Thyroid gland (tissue), 4 donors: ENCODE measurements around the gene ACVR1.

ENCODE experiments used
- POLR2A ChIP-seq, 2 donors: fragments of 450-650 bp; IDR thresholded peaks; one replicate each; pipeline ENCODE4 v1.6.1; 2017; ENCODE audit warnings: antibody characterized with exemption in 2 of 2, mild to moderate bottlenecking in 2 of 2, moderate library complexity in 1 of 2
- TF ChIP-seq, protein P1 (sequence below), 6 experiments: fragments of 200-600 bp in 3 of 6; fragments of 450-650 bp in 3 of 6; sonication (generic) in 3 of 6; IDR thresholded peaks; one replicate each; pipeline ENCODE4 v1.5.1; 2016 to 2019; ENCODE audit warnings: antibody characterized with exemption in 6 of 6, mild to moderate bottlenecking in 2 of 6, inconsistent platforms in 1 of 6, moderate library complexity in 1 of 6

DNA sequence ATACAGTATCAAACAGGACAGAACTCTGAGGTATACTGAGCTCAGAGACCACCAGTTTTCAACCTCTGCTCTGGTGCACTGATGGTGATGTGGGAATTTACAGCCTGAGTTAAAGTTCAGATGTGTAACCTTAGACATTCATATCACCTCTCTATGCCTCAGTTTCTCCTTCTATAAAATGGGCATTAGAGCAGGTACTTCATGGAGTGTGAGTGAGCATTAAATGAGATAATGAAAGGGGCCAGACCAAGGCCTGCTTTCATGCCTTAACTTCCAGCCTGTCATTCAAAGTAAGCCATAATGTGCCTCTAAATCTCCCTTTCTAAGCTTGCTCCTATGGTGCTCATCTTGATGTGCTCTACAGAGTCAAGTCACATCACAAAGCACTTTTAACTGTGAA lies 8.4 kb downstream of the ACVR1 start:
- TF ChIP-seq, protein P1, sequence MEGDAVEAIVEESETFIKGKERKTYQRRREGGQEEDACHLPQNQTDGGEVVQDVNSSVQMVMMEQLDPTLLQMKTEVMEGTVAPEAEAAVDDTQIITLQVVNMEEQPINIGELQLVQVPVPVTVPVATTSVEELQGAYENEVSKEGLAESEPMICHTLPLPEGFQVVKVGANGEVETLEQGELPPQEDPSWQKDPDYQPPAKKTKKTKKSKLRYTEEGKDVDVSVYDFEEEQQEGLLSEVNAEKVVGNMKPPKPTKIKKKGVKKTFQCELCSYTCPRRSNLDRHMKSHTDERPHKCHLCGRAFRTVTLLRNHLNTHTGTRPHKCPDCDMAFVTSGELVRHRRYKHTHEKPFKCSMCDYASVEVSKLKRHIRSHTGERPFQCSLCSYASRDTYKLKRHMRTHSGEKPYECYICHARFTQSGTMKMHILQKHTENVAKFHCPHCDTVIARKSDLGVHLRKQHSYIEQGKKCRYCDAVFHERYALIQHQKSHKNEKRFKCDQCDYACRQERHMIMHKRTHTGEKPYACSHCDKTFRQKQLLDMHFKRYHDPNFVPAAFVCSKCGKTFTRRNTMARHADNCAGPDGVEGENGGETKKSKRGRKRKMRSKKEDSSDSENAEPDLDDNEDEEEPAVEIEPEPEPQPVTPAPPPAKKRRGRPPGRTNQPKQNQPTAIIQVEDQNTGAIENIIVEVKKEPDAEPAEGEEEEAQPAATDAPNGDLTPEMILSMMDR (IDR thresholded peaks at IDR 0.05), result no peak
- TF ChIP-seq POLR2A (IDR thresholded peaks at IDR 0.05), result no peak
